ENCODE measurements around the gene FNTB. TPM values are rescaled to one million over a fixed set of nuclear protein-coding genes. Genes with fewer than 3 reads are reported as not detected.

Gene FNTB
- total RNA-seq, 1 donor from 2014 or later: 18.0 TPM

DNA sequence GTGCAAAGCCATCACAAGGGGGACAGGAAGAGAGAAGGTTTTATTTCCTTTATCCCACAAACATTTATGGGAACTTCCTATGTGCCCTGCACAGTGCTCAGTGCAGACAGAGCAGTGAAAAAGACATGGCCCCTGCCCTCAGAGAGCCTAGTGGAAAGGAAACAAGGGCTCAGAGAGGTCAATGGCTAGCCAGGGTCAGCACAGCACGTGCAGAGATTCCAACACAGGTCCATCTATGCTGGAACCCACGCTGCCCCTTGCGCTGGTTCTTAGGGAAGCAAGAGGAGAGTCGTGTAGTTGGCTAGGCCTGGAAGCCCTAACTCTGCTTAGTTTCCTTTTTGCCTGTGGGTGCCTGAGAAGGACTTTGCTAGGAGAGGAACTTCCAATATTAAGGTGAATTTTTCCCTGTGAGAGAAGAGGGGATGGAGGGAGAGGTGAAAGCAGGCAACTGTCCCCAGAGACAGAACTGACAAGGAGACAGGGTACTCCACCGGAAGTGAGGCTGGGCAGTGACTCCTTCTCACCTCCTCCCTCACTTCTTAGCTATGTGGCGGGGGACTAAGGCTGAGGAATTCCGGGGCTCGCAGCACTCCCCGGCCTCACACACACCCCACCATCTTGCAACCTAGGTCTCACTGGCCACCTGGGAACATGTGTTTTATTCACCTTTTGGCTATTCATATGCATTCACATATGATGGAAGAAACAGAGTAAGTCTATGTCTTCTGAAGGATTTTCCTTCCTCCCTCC is 32.0 kb upstream of the FNTB start:
- no peak for TF ChIP-seq CTCF (IDR thresholded peaks at IDR 0.05; ENCODE audit: insufficient read depth, low read length, poor library complexity, severe bottlenecking)
- no peak for DNase-seq (ENCODE audit: low read depth)
- Histone ChIP-seq H3K36me3 (ENCODE audit: control insufficient read depth, insufficient read depth, low read length) (no peaks in the 10 kb centered on the region), H3K4me3 (ENCODE audit: low read depth, low read length) (no peak overlapping the region), H3K27me3 (ENCODE audit: control insufficient read depth, insufficient read depth, low read length) (no peaks in the 10 kb centered on the region)

- Histone ChIP-seq H3K4me3 (ENCODE audit: low read depth, low read length) (no peak overlapping the region), H3K36me3 (ENCODE audit: control insufficient read depth, insufficient read depth, low read length) (no peaks in the 10 kb centered on the region), H3K27me3 (ENCODE audit: control insufficient read depth, insufficient read depth, low read length) (no peaks in the 10 kb centered on the region)
- TF ChIP-seq CTCF (IDR thresholded peaks at IDR 0.05; ENCODE audit: insufficient read depth, low read length, poor library complexity, severe bottlenecking): no peak
- DNase-seq (ENCODE audit: low read depth): no peak
Measured at GRCh38 chr14:64955297-64955696, 31.4 kb upstream of the FNTB start.

- DNase-seq (ENCODE audit: low read depth): no peak
- no peaks in the 10 kb centered on the region for H3K36me3 ChIP-seq (ENCODE audit: control insufficient read depth, insufficient read depth, low read length)
- TF ChIP-seq CTCF (IDR thresholded peaks at IDR 0.05; ENCODE audit: insufficient read depth, low read length, poor library complexity, severe bottlenecking): no peak
- no peaks in the 10 kb centered on the region for H3K27me3 ChIP-seq (ENCODE audit: control insufficient read depth, insufficient read depth, low read length)
- H3K4me3 ChIP-seq (ENCODE audit: low read depth, low read length): no peak overlapping the region
Measured at GRCh38 chr14:64956697-64957406, 29.8 kb upstream of the FNTB start.

GRCh38 chr14:64958201-64958600 is 28.5 kb upstream of the FNTB start:
- Histone ChIP-seq H3K36me3 (ENCODE audit: control insufficient read depth, insufficient read depth, low read length) (no peaks in the 10 kb centered on the region), H3K4me3 (ENCODE audit: low read depth, low read length) (no peak overlapping the region), H3K27me3 (ENCODE audit: control insufficient read depth, insufficient read depth, low read length) (no peaks in the 10 kb centered on the region)
- no peak for DNase-seq (ENCODE audit: low read depth)
- no peak for TF ChIP-seq CTCF (IDR thresholded peaks at IDR 0.05; ENCODE audit: insufficient read depth, low read length, poor library complexity, severe bottlenecking)

DNA sequence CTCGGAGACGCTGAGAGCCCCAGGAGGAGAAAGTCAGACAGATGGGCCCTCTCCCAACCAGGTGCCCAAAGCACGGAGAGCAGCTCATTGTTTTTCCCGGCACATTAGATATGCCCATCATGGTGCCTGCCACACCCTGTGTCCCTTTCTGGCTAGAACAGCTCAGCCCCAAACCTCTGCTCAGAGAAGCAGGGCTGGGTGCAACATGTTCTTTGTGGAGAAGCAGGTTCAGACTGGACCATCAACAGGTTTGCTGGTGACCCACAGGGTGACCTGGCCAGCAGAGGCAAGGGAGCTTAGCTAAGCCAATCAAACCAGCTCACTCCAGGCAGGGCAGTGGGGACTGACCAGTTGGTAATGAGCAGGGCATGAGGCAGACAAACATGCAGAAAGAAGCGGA is 28.0 kb upstream of the FNTB start:
- H3K36me3 ChIP-seq (ENCODE audit: control insufficient read depth, insufficient read depth, low read length): no peaks in the 10 kb centered on the region
- no peak overlapping the region for H3K4me3 ChIP-seq (ENCODE audit: low read depth, low read length)
- no peaks in the 10 kb centered on the region for H3K27me3 ChIP-seq (ENCODE audit: control insufficient read depth, insufficient read depth, low read length)
- no peak for TF ChIP-seq CTCF (IDR thresholded peaks at IDR 0.05; ENCODE audit: insufficient read depth, low read length, poor library complexity, severe bottlenecking)
- DNase-seq (ENCODE audit: low read depth): no peak

Data from kidney epithelial cell (primary cell).